ENCODE data around the gene MRPL20. TPM values are rescaled to one million over a fixed set of nuclear protein-coding genes. Genes with fewer than 3 reads are reported as not detected.

The MRPL20 gene
- polyA plus RNA-seq, 3 donors, result 84.3 to 186 (median 156) TPM

GRCh38 chr1:1434824-1435105 lies 27.7 kb upstream of the MRPL20 start:
- H3K79me2 ChIP-seq (ENCODE audit: insufficient read depth, low read length), result no peaks in the 10 kb centered on the region
- peaks cover 0 to 6% of the 10 kb centered on the region in 2 donors for H3K9me3 ChIP-seq (replicated peaks in 1 of 2; ENCODE audit: control insufficient read depth in 1 of 2, insufficient read depth in 1 of 2, low read length in 2 of 2)
- peaks cover 19 to 60% of the 10 kb centered on the region in 2 donors for H3K27me3 ChIP-seq (ENCODE audit: control insufficient read depth in 2 of 2, insufficient read depth in 2 of 2, low read length in 2 of 2)
- intact Hi-C loops (cut with micrococcal nuclease), result no loop called here
- H3K4me3 ChIP-seq (replicated peaks in 1 of 3; ENCODE audit: low read depth in 2 of 3, low read length in 3 of 3), result no peak overlapping the region
- H3K9ac ChIP-seq (ENCODE audit: insufficient read depth, low read length, poor library complexity, severe bottlenecking), result no peak overlapping the region
- H3K9me3 Mint-ChIP-seq, result peaks cover 0 to 8% (median 0%) of the 10 kb centered on the region in 7 donors
- DNase-seq, result no peak
- no peak for TF ChIP-seq CTCF (IDR thresholded peaks at IDR 0.05)
- H2AFZ ChIP-seq (ENCODE audit: insufficient read depth, low read depth, low read length, poor library complexity, severe bottlenecking), result no peak overlapping the region
- H3K4me3 Mint-ChIP-seq, result peak overlapping the region; percentile 48 to 76
- peaks cover 12% of the 10 kb centered on the region for H3K4me1 Mint-ChIP-seq
- H3K27ac ChIP-seq (ENCODE audit: low read depth in 1 of 2, low read length in 2 of 2), result no peak overlapping the region
- H3K27ac Mint-ChIP-seq, result no peak overlapping the region
- H3K36me3 Mint-ChIP-seq, result peaks cover 1 to 2% of the 10 kb centered on the region in 2 donors
- peaks cover 8 to 18% of the 10 kb centered on the region in 2 donors for H3K4me1 ChIP-seq (ENCODE audit: control insufficient read depth in 1 of 2, insufficient read depth in 2 of 2, low read length in 2 of 2)
- H3K4me2 ChIP-seq (replicated peaks; ENCODE audit: extremely low read depth, low read length, poor library complexity, severe bottlenecking), result no peak overlapping the region
- 77% methylated on average over 2 of the region's 4 CpGs for WGBS (ENCODE audit: insufficient coverage)
- H3K27me3 Mint-ChIP-seq (ENCODE audit: low read depth in 3 of 3), result peaks cover 37 to 89% (median 54%) of the 10 kb centered on the region in 3 donors
- no peaks in the 10 kb centered on the region for H4K20me1 ChIP-seq (ENCODE audit: insufficient read depth, low read length)
- H3K36me3 ChIP-seq (replicated peaks in 1 of 2; ENCODE audit: control insufficient read depth in 1 of 2, insufficient read depth in 2 of 2, low read length in 2 of 2), result no peaks in the 10 kb centered on the region

- Mint-ChIP-seq H3K4me3 (peak overlapping the region in 1 of 2 donors; percentile 46), H3K36me3 (peaks cover 1 to 2% of the 10 kb centered on the region in 2 donors), H3K9me3 (peaks cover 0 to 8% (median 0%) of the 10 kb centered on the region in 7 donors), H3K27ac (no peak overlapping the region), H3K4me1 (peaks cover 12% of the 10 kb centered on the region), H3K27me3 (ENCODE audit: low read depth in 3 of 3) (peaks cover 41 to 93% (median 58%) of the 10 kb centered on the region in 3 donors)
- Histone ChIP-seq H3K9me3 (replicated peaks in 1 of 2; ENCODE audit: control insufficient read depth in 1 of 2, insufficient read depth in 1 of 2, low read length in 2 of 2) (peaks cover 0 to 6% of the 10 kb centered on the region in 2 donors), H3K79me2 (ENCODE audit: insufficient read depth, low read length) (no peaks in the 10 kb centered on the region), H3K9ac (ENCODE audit: insufficient read depth, low read length, poor library complexity, severe bottlenecking) (no peak overlapping the region), H3K27ac (ENCODE audit: low read depth in 1 of 2, low read length in 2 of 2) (no peak overlapping the region), H3K27me3 (ENCODE audit: control insufficient read depth in 2 of 2, insufficient read depth in 2 of 2, low read length in 2 of 2) (peaks cover 19 to 65% of the 10 kb centered on the region in 2 donors), H2AFZ (ENCODE audit: insufficient read depth, low read depth, low read length, poor library complexity, severe bottlenecking) (no peak overlapping the region), H3K4me1 (ENCODE audit: control insufficient read depth in 1 of 2, insufficient read depth in 2 of 2, low read length in 2 of 2) (peaks cover 8 to 18% of the 10 kb centered on the region in 2 donors), H3K36me3 (replicated peaks in 1 of 2; ENCODE audit: control insufficient read depth in 1 of 2, insufficient read depth in 2 of 2, low read length in 2 of 2) (no peaks in the 10 kb centered on the region), H4K20me1 (ENCODE audit: insufficient read depth, low read length) (no peaks in the 10 kb centered on the region), H3K4me2 (replicated peaks; ENCODE audit: extremely low read depth, low read length, poor library complexity, severe bottlenecking) (no peak overlapping the region), H3K4me3 (replicated peaks in 1 of 3; ENCODE audit: low read depth in 2 of 3, low read length in 3 of 3) (no peak overlapping the region)
- intact Hi-C loops (cut with micrococcal nuclease), result no loop called here
- WGBS (ENCODE audit: insufficient coverage), result 1% methylated on average over 18 of the region's 32 CpGs
- no peak for DNase-seq
- no peak for TF ChIP-seq CTCF (IDR thresholded peaks at IDR 0.05)
Observed at GRCh38 chr1:1434131-1434823, 27.2 kb upstream of the MRPL20 start.

Data from CD14-positive monocyte (primary cell).